ENCODE results near the gene HDGFL2. TPM values are rescaled to one million over a fixed set of nuclear protein-coding genes. Genes with fewer than 3 reads are reported as not detected.

The HDGFL2 gene
- polyA plus RNA-seq, 1 experiment, result 23.5 TPM

- no peak overlapping the region for H3K27ac ChIP-seq (ENCODE audit: low read depth, low read length)
- H3K27me3 ChIP-seq (ENCODE audit: control insufficient read depth, insufficient read depth, low read length), result peaks cover 4% of the 10 kb centered on the region
- CTCF ChIA-PET, result interaction anchor here (0.5 to 1.6 kb wide), 2 partner anchors 113 to 114 kb away, joined by 3 to 7 read pairs; no protein-coding TSS in a partner anchor
- no peak overlapping the region for H3K4me3 ChIP-seq (ENCODE audit: low read depth, low read length)
- TF ChIP-seq CTCF (IDR thresholded peaks at IDR 0.05; ENCODE audit: low read depth, low read length), result no peak
- DNase-seq (ENCODE audit: low read depth, low spot score), result no peak
- no peaks in the 10 kb centered on the region; the same call in 1 of the 2 replicates for H3K9me3 ChIP-seq (ENCODE audit: control insufficient read depth, insufficient read depth, low read length)
- POLR2A ChIA-PET, result interaction anchor here (0.6 kb wide), 1 partner anchor 70 kb away, joined by 3 read pairs; no protein-coding TSS in a partner anchor
These were observed 49.8 kb downstream of the HDGFL2 start for GRCh38 chr19:4521888-4522242.

GRCh38 chr19:4522291-4523002, 50.4 kb downstream of the HDGFL2 start:
- no peak for TF ChIP-seq CTCF (IDR thresholded peaks at IDR 0.05; ENCODE audit: low read depth, low read length)
- no peak for DNase-seq (ENCODE audit: low read depth, low spot score)
- no peak overlapping the region for H3K27ac ChIP-seq (ENCODE audit: low read depth, low read length)
- no peak overlapping the region for H3K4me3 ChIP-seq (ENCODE audit: low read depth, low read length)
- no peaks in the 10 kb centered on the region; the same call in 1 of the 2 replicates for H3K9me3 ChIP-seq (ENCODE audit: control insufficient read depth, insufficient read depth, low read length)
- ChIA-PET CTCF (interaction anchor here (0.7 to 2.2 kb wide), 7 partner anchors 12 to 140 kb away, joined by 3 to 13 read pairs (median 7); partner anchors contain the start of gene PLIN5), POLR2A (no interaction called here)
- peaks cover 4% of the 10 kb centered on the region for H3K27me3 ChIP-seq (ENCODE audit: control insufficient read depth, insufficient read depth, low read length)

- POLR2A ChIA-PET, result interaction anchor here (0.9 kb wide), 1 partner anchor 111 kb away, joined by 3 read pairs; no protein-coding TSS in a partner anchor
- Histone ChIP-seq H3K27ac (ENCODE audit: low read depth, low read length) (no peak overlapping the region), H3K9me3 (ENCODE audit: control insufficient read depth, insufficient read depth, low read length) (no peaks in the 10 kb centered on the region; the same call in 1 of the 2 replicates), H3K27me3 (ENCODE audit: control insufficient read depth, insufficient read depth, low read length) (peaks cover 4% of the 10 kb centered on the region), H3K4me3 (ENCODE audit: low read depth, low read length) (no peak overlapping the region)
- peak; percentile 63 for TF ChIP-seq CTCF (IDR thresholded peaks at IDR 0.05; ENCODE audit: low read depth, low read length)
- CTCF ChIA-PET, result interaction anchor here (1.1 to 2.2 kb wide), 6 partner anchors 11 to 113 kb away, joined by 3 to 13 read pairs (median 8); partner anchors contain the start of gene PLIN5
- no peak for DNase-seq (ENCODE audit: low read depth, low spot score)
These were observed 51.4 kb downstream of the HDGFL2 start for GRCh38 chr19:4523306-4524110.

- peaks cover 8% of the 10 kb centered on the region for H3K27me3 ChIP-seq (ENCODE audit: control insufficient read depth, insufficient read depth, low read length)
- CTCF ChIA-PET, result interaction anchor here (0.6 to 2.2 kb wide), 18 partner anchors 9 to 258 kb away, joined by 3 to 13 read pairs (median 4); partner anchors contain the start of genes HDGFL2 and PLIN5
- POLR2A ChIA-PET, result no interaction called here
- TF ChIP-seq CTCF (IDR thresholded peaks at IDR 0.05; ENCODE audit: low read depth, low read length), result peak; percentile 77
- H3K27ac ChIP-seq (ENCODE audit: low read depth, low read length), result no peak overlapping the region
- H3K4me3 ChIP-seq (ENCODE audit: low read depth, low read length), result no peak overlapping the region
- DNase-seq (ENCODE audit: low read depth, low spot score), result no peak
- H3K9me3 ChIP-seq (ENCODE audit: control insufficient read depth, insufficient read depth, low read length), result no peaks in the 10 kb centered on the region; the same call in 1 of the 2 replicates
These were observed 52.9 kb downstream of the HDGFL2 start for GRCh38 chr19:4524808-4525562.

Data from AG04450 (cell line).